Fibroblast of the aortic adventitia (primary cell): Measurements from ENCODE around the gene TPD52L2. TPM values are rescaled to one million over a fixed set of nuclear protein-coding genes. Genes with fewer than 3 reads are reported as not detected.
"Not testable (repeated sequence)": the region's sequence is repeated elsewhere in the genome, so short reads cannot be mapped to it uniquely, and the experiment has no call there.

Source experiments
- DNase-seq: peaks from one replicate; pipeline ENCODE4 v3.0.0-alpha.2; 2010; ENCODE audit warnings: low read depth
- H3K4me3 ChIP-seq: 2 replicates; pipeline ENCODE4 v1.5.1; 2011; ENCODE audit warnings: low read depth, mild to moderate bottlenecking, control low read depth, low read length, moderate library complexity
- CTCF ChIP-seq: IDR thresholded peaks from 2 replicates; pipeline ENCODE4 v1.5.1; 2011; ENCODE audit warnings: mild to moderate bottlenecking, low read length, control low read depth, inconsistent platforms; ENCODE audit not compliant: insufficient read depth
- total RNA-seq: library from RNA; depleted of rRNA; stranded (reverse); fragments of >200 nt; gene quantifications from 2 replicates; pipeline ENCODE4 v1.2.3, GENCODE V29; 2012; ENCODE audit warnings: low replicate concordance

TPD52L2 gene
- total RNA-seq, 1 donor: 136 TPM

GRCh38 chr20:63919130-63919529 is 54.1 kb downstream of the TPD52L2 start:
- no peak overlapping the region for H3K4me3 ChIP-seq
- no peak for TF ChIP-seq CTCF
- DNase-seq: no peak

- TF ChIP-seq CTCF: no peak
- no peak overlapping the region for H3K4me3 ChIP-seq
- no peak for DNase-seq
Measured at GRCh38 chr20:63920226-63920625, 55.2 kb downstream of the TPD52L2 start.

- TF ChIP-seq CTCF: no peak
- peak; percentile 68 for DNase-seq
- H3K4me3 ChIP-seq: no peak overlapping the region
Measured at GRCh38 chr20:63923651-63924050, 58.6 kb downstream of the TPD52L2 start.

DNA sequence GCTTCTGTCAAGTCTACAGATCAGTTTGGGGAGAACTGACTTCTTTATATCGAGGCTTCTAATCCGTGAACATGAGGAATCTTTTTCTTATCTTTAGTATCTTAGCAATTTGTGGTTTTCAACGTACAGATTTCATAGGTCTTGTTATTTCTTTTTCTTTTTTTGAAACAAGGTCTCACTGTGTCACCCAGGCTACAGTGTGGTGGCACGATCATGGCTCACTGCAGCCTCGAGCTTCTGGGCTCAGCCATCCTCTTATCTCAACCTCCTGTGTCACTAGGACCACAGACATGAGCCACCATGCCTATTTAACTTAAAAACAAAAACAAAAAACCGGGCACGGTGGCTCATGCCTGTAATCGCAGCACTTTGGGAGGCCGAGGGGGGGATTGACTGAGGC is 59.2 kb downstream of the TPD52L2 start:
- no peak for DNase-seq
- no peak overlapping the region for H3K4me3 ChIP-seq
- no peak for TF ChIP-seq CTCF

GRCh38 chr20:63926298-63926697 is 61.2 kb downstream of the TPD52L2 start:
- DNase-seq: no peak

DNA sequence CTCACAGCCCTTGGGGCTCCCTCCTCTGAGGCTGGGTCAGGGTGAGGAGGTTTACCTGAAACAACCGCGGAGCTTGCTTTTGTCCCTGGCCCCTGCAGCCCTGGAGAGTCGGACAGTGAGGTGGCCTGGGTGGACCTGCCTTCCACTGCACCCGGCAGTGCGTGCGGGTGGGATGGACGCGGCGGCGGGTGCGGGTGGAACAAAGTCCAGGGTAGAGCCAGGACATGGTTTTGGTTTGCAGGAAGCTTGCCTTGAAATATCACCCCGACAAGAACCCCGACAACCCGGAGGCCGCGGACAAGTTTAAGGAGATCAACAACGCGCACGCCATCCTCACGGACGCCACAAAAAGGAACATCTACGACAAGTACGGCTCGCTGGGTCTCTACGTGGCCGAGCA is 64.0 kb downstream of the TPD52L2 start:
- TF ChIP-seq CTCF: no peak
- DNase-seq: no peak
- H3K4me3 ChIP-seq: no peak overlapping the region

More at GRCh38 chr20:63926298-63926697, 61.2 kb downstream of the TPD52L2 start:
- no peak overlapping the region for H3K4me3 ChIP-seq
- no peak for TF ChIP-seq CTCF

- not testable (repeated sequence) for H3K4me3 ChIP-seq, DNase-seq
Measured at GRCh38 chr20:63929473-63929883, 64.4 kb downstream of the TPD52L2 start.
